GM21367 (cell line): Measurements from ENCODE around the gene USP16.
"Not testable (repeated sequence)": the region's sequence is repeated elsewhere in the genome, so short reads cannot be mapped to it uniquely, and the experiment has no call there.

Source experiments
- ATAC-seq: cut with Tn5 transposase; IDR thresholded peaks from one replicate; pipeline ENCODE4 v1.9.1; 2021; ENCODE audit not compliant: unreplicated experiment

The USP16 gene

GRCh38 chr21:29024474-29025327 lies at the start of gene USP16:
Gene USP16 (plus strand): TSS chr21:29024668. CDS start chr21:29027914, 3,246 bp downstream.
- peak; percentile 95 for ATAC-seq

GRCh38 chr21:28975397-28975796 lies 49.1 kb upstream of the USP16 start:
- no peak for ATAC-seq

- ATAC-seq: no peak
These were observed 45.4 kb upstream of the USP16 start for GRCh38 chr21:28979092-28979491.

GRCh38 chr21:28982637-28983036 lies 41.8 kb upstream of the USP16 start:
- no peak for ATAC-seq

- ATAC-seq: no peak
These were observed 37.8 kb upstream of the USP16 start for GRCh38 chr21:28986677-28987076.

GRCh38 chr21:28988146-28988545 lies 36.3 kb upstream of the USP16 start:
- ATAC-seq: not testable (repeated sequence)

- ATAC-seq: no peak
These were observed 32.5 kb upstream of the USP16 start for GRCh38 chr21:28991861-28992525.

- ATAC-seq: peak; percentile 95
These were observed 31.8 kb upstream of the USP16 start, which contains the start of gene LTN1 for GRCh38 chr21:28992526-28993292. Gene LTN1 (minus strand): TSS chr21:28992877. CDS start chr21:28992805, 72 bp downstream.

- ATAC-seq: no peak
These were observed 31.2 kb upstream of the USP16 start for GRCh38 chr21:28993293-28993629.

GRCh38 chr21:29002442-29003144 lies 21.9 kb upstream of the USP16 start:
- peak; percentile 99 for ATAC-seq

- ATAC-seq: no peak
These were observed 18.8 kb upstream of the USP16 start for GRCh38 chr21:29005696-29006095.

GRCh38 chr21:29007135-29007534 lies 17.3 kb upstream of the USP16 start:
- no peak for ATAC-seq

- no peak for ATAC-seq
These were observed 16.7 kb upstream of the USP16 start for GRCh38 chr21:29007810-29008209.

GRCh38 chr21:29008367-29008766 lies 16.1 kb upstream of the USP16 start:
- no peak for ATAC-seq

GRCh38 chr21:29011236-29011635 lies 13.2 kb upstream of the USP16 start:
- ATAC-seq: not testable (repeated sequence)

- ATAC-seq: no peak
These were observed 6.7 kb upstream of the USP16 start for GRCh38 chr21:29017639-29018237.

- ATAC-seq: peak; percentile 15
These were observed 5.9 kb upstream of the USP16 start for GRCh38 chr21:29018540-29018939.

- no peak for ATAC-seq
These were observed 2.3 kb upstream of the USP16 start for GRCh38 chr21:29022166-29022565.

GRCh38 chr21:29025328-29025713 lies 853 bp downstream of the USP16 start:
- no peak for ATAC-seq

GRCh38 chr21:29029524-29029923 lies 5.1 kb downstream of the USP16 start:
- ATAC-seq: no peak

- ATAC-seq: no peak
These were observed 6.4 kb downstream of the USP16 start for GRCh38 chr21:29030909-29031308.
